ENCODE results near the gene STIMATE. TPM values are rescaled to one million over a fixed set of nuclear protein-coding genes. Genes with fewer than 3 reads are reported as not detected.

Gene STIMATE
- total RNA-seq, 4 donors from 2014 or later, result 20.6 to 64.6 (median 27.8) TPM

- H3K27ac ChIP-seq, result no peak overlapping the region
- in situ Hi-C loops (cut with MboI; ENCODE audit: low sequenced_read_pairs in 4 of 4) (no loop called here), intact Hi-C loops (cut with DNase I; ENCODE audit: low total_unique reads) (no loop called here)
- H3K27me3 ChIP-seq, result no peaks in the 10 kb centered on the region
- DNase-seq (no peak), ATAC-seq (no peak)
- no peak overlapping the region for H3K4me3 ChIP-seq
- H3K9me3 ChIP-seq, result no peaks in the 10 kb centered on the region
- H3K36me3 ChIP-seq, result peaks cover 0 to 57% of the 10 kb centered on the region in 2 donors
- no peaks in the 10 kb centered on the region for H3K4me1 ChIP-seq
- TF ChIP-seq CTCF (IDR thresholded peaks at IDR 0.05 in 4 of 5, conservative IDR thresholded peaks at IDR 0.05 in 1 of 5), result no peak
Observed at GRCh38 chr3:52912885-52913731, 15.8 kb upstream of the STIMATE start.

GRCh38 chr3:52910823-52911222 is 13.5 kb upstream of the STIMATE start:
- Histone ChIP-seq H3K4me3 (no peak overlapping the region), H3K27ac (no peak overlapping the region), H3K36me3 (peaks cover 0 to 65% of the 10 kb centered on the region in 2 donors), H3K27me3 (no peaks in the 10 kb centered on the region), H3K9me3 (no peaks in the 10 kb centered on the region), H3K4me1 (no peaks in the 10 kb centered on the region)
- intact Hi-C loops (cut with DNase I; ENCODE audit: low total_unique reads) (no loop called here), in situ Hi-C loops (cut with MboI; ENCODE audit: low sequenced_read_pairs in 4 of 4) (no loop called here)
- TF ChIP-seq CTCF (IDR thresholded peaks at IDR 0.05 in 4 of 5, conservative IDR thresholded peaks at IDR 0.05 in 1 of 5) (no peak), POLR2A (IDR thresholded peaks at IDR 0.05) (no peak)
- no peak for ATAC-seq
- DNase-seq, result no peak

- in situ Hi-C loops (cut with MboI; ENCODE audit: low sequenced_read_pairs in 4 of 4), result no loop called here
- H3K36me3 ChIP-seq, result peaks cover 0 to 72% of the 10 kb centered on the region in 2 donors
- TF ChIP-seq CTCF (IDR thresholded peaks at IDR 0.05 in 4 of 5, conservative IDR thresholded peaks at IDR 0.05 in 1 of 5) (no peak), POLR2A (IDR thresholded peaks at IDR 0.05) (no peak)
- ATAC-seq (no peak), DNase-seq (no peak)
- H3K27ac ChIP-seq, result no peak overlapping the region
- intact Hi-C loops (cut with DNase I; ENCODE audit: low total_unique reads), result no loop called here
- H3K4me1 ChIP-seq, result no peaks in the 10 kb centered on the region
- H3K4me3 ChIP-seq, result no peak overlapping the region
- no peaks in the 10 kb centered on the region for H3K27me3 ChIP-seq
- H3K9me3 ChIP-seq, result no peaks in the 10 kb centered on the region
Observed at GRCh38 chr3:52907497-52907896, 10.1 kb upstream of the STIMATE start.

- no peak overlapping the region for H3K4me3 ChIP-seq
- H3K36me3 ChIP-seq, result peaks cover 0 to 52% of the 10 kb centered on the region in 2 donors
- in situ Hi-C loops (cut with MboI; ENCODE audit: low sequenced_read_pairs in 4 of 4) (no loop called here), intact Hi-C loops (cut with DNase I; ENCODE audit: low total_unique reads) (no loop called here)
- TF ChIP-seq CTCF (IDR thresholded peaks at IDR 0.05 in 4 of 5, conservative IDR thresholded peaks at IDR 0.05 in 1 of 5) (no peak), POLR2A (IDR thresholded peaks at IDR 0.05) (no peak)
- H3K27ac ChIP-seq, result no peak overlapping the region
- H3K4me1 ChIP-seq, result no peaks in the 10 kb centered on the region
- no peaks in the 10 kb centered on the region for H3K9me3 ChIP-seq
- DNase-seq (no peak), ATAC-seq (no peak)
- no peaks in the 10 kb centered on the region for H3K27me3 ChIP-seq
Observed at GRCh38 chr3:52904552-52904951, 7.2 kb upstream of the STIMATE start.

All from gastrocnemius medialis (tissue), 4 donors.